Osteoblast (primary cell): ENCODE measurements around the gene CACTIN. TPM values are rescaled to one million over a fixed set of nuclear protein-coding genes. Genes with fewer than 3 reads are reported as not detected.
A peak's percentile ranks its signal among the peaks of the same experiment; 100 is the strongest.

Source experiments
- DNase-seq: peaks from one replicate; pipeline ENCODE4 v3.0.0; 2011; ENCODE audit warnings: low spot score, mixed read lengths; ENCODE audit not compliant: insufficient read length; ENCODE audit errors: missing footprints
- H2AFZ ChIP-seq: 2 replicates; pipeline ENCODE4 v1.6.0; 2011; ENCODE audit warnings: mild to moderate bottlenecking, low read length
- H3K27ac ChIP-seq: 2 replicates; pipeline ENCODE4 v1.5.1; 2011; ENCODE audit warnings: mild to moderate bottlenecking, low read depth, low read length, moderate library complexity
- H3K27me3 ChIP-seq: 2 replicates; pipeline ENCODE4 v1.6.0; 2012; ENCODE audit warnings: mild to moderate bottlenecking, control low read depth, inconsistent platforms, low read length, moderate library complexity; ENCODE audit not compliant: insufficient read depth
- H3K36me3 ChIP-seq: 2 replicates; pipeline ENCODE4 v1.5.1; 2011; ENCODE audit warnings: mild to moderate bottlenecking, low read length, control low read depth, moderate library complexity; ENCODE audit not compliant: insufficient read depth
- H3K4me1 ChIP-seq: 2 replicates; pipeline ENCODE4 v1.5.1; 2011; ENCODE audit warnings: mild to moderate bottlenecking, low read length, control low read depth, moderate library complexity; ENCODE audit not compliant: insufficient read depth
- H3K4me2 ChIP-seq: 2 replicates; pipeline ENCODE4 v1.6.0; 2011; ENCODE audit warnings: mild to moderate bottlenecking, low read length; ENCODE audit not compliant: insufficient read depth
- H3K4me3 ChIP-seq: fragments of 200-600 bp; sonication (generic); 3 replicates; pipeline ENCODE4 v1.5.1; 2012; ENCODE audit warnings: mild to moderate bottlenecking, low read length, inconsistent platforms; ENCODE audit not compliant: insufficient read depth
- H3K79me2 ChIP-seq: 2 replicates; pipeline ENCODE4 v1.6.0; 2012; ENCODE audit warnings: mild to moderate bottlenecking, low read length, control low read depth, inconsistent platforms; ENCODE audit not compliant: insufficient read depth
- H3K9me3 ChIP-seq: 2 replicates; pipeline ENCODE4 v1.5.1; 2011; ENCODE audit warnings: low read depth, low read length, control low read depth
- H4K20me1 ChIP-seq: 2 replicates; pipeline ENCODE4 v1.6.0; 2012; ENCODE audit warnings: mild to moderate bottlenecking, low read length, control low read depth; ENCODE audit not compliant: insufficient read depth
- CTCF ChIP-seq: IDR thresholded peaks from 2 replicates; pipeline ENCODE4 v1.5.1; 2011; ENCODE audit warnings: mild to moderate bottlenecking, low read depth, low read length, moderate library complexity; ENCODE audit errors: extremely low read depth
- total RNA-seq: library from RNA; depleted of rRNA; stranded (reverse); fragments of >200 nt; gene quantifications from 2 replicates; pipeline ENCODE4 v1.2.3, GENCODE V29; 2012

CACTIN gene
- total RNA-seq, 1 donor, result 19.9 TPM

- no peak overlapping the region for H3K4me2 ChIP-seq
- peaks cover 19% of the 10 kb centered on the region for H3K4me1 ChIP-seq
- H4K20me1 ChIP-seq, result no peaks in the 10 kb centered on the region
- H3K9me3 ChIP-seq, result no peaks in the 10 kb centered on the region
- H3K4me3 ChIP-seq, result no peak overlapping the region
- no peaks in the 10 kb centered on the region for H3K27me3 ChIP-seq
- H3K36me3 ChIP-seq, result peaks cover 11% of the 10 kb centered on the region
- H2AFZ ChIP-seq, result no peak overlapping the region
- no peak for TF ChIP-seq CTCF
- no peak overlapping the region for H3K27ac ChIP-seq
- peak; percentile 73 for DNase-seq
- H3K79me2 ChIP-seq, result peaks cover 2% of the 10 kb centered on the region
Measured at GRCh38 chr19:3578390-3578789, 48.2 kb downstream of the CACTIN start.

DNA sequence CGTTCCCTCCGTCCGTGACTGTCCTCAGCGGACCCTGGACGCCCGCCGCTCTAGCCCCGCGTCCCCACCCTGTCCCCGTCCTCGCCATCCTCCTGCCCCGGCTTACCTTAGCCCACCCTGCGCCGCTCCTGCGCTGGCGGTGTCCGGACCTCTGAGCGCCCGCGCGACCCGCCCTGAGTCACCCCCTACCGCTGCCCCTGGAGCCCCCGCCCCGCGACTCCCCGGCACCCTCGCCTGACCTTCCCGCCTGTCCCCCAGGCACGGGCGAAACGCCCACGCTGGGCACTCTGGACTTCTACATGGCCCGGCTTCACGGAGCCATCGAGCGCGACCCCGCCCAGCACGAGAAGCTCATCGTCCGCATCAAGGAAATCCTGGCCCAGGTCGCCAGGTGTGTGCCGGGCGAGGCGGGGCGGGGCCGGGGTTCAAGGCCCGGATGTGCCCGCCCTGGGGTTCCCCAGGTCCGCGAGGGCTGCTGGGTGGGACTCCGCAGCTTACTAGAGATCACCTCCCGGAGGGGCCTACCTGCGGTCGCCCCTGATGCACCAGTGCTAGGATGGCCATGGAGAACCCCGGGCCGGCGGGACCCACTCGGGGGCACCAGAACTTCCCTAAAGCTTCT, 48.8 kb downstream of the CACTIN start:
- no peak overlapping the region for H3K27ac ChIP-seq
- peaks cover 11% of the 10 kb centered on the region for H3K36me3 ChIP-seq
- H3K9me3 ChIP-seq, result no peaks in the 10 kb centered on the region
- H3K4me2 ChIP-seq, result no peak overlapping the region
- no peak for TF ChIP-seq CTCF
- DNase-seq, result peak; percentile 68
- H3K27me3 ChIP-seq, result no peaks in the 10 kb centered on the region
- peaks cover 19% of the 10 kb centered on the region for H3K4me1 ChIP-seq
- no peaks in the 10 kb centered on the region for H4K20me1 ChIP-seq
- H2AFZ ChIP-seq, result no peak overlapping the region
- H3K4me3 ChIP-seq, result no peak overlapping the region
- H3K79me2 ChIP-seq, result peaks cover 5% of the 10 kb centered on the region

DNA sequence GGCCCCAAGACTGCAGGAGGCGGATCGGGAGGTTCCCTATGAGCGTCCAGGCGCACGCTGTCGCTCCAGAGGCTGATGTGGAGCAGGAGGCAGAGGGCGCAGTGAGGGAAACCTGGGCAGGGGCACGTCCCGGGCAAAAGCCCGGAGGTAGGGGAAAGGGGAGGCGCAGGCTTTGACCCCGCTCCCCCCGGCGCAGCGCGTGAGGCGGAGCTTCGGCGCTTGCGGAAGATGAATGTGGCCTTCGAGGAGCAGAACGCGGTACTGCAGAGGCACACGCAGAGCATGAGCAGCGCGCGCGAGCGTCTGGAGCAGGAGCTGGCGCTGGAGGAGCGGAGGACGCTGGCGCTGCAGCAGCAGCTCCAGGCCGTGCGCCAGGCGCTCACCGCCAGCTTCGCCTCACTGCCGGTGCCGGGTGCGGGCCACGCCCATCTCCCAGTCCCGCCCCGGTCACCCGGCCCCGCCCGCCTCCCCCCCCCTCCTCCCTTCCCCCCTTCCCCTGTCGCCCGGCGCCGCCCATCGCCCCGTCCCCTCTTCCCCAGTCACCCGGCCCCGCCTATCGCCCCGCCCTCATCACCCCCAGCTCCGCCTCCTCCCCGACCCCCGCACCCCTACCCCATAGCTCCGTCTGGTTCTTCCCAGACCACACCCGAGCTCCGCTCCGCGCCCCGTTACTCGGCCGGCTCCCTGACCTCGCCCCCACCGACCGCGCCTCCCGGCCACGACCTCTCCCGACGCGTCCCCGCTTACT, 49.7 kb downstream of the CACTIN start:
- DNase-seq, result peak; percentile 62
- no peak overlapping the region for H3K4me3 ChIP-seq
- H3K27ac ChIP-seq, result no peak overlapping the region
- H3K27me3 ChIP-seq, result no peaks in the 10 kb centered on the region
- H3K4me2 ChIP-seq, result no peak overlapping the region
- no peaks in the 10 kb centered on the region for H4K20me1 ChIP-seq
- H2AFZ ChIP-seq, result no peak overlapping the region
- peaks cover 24% of the 10 kb centered on the region for H3K4me1 ChIP-seq
- H3K9me3 ChIP-seq, result no peaks in the 10 kb centered on the region
- TF ChIP-seq CTCF, result no peak
- peaks cover 11% of the 10 kb centered on the region for H3K36me3 ChIP-seq
- peaks cover 5% of the 10 kb centered on the region for H3K79me2 ChIP-seq

DNA sequence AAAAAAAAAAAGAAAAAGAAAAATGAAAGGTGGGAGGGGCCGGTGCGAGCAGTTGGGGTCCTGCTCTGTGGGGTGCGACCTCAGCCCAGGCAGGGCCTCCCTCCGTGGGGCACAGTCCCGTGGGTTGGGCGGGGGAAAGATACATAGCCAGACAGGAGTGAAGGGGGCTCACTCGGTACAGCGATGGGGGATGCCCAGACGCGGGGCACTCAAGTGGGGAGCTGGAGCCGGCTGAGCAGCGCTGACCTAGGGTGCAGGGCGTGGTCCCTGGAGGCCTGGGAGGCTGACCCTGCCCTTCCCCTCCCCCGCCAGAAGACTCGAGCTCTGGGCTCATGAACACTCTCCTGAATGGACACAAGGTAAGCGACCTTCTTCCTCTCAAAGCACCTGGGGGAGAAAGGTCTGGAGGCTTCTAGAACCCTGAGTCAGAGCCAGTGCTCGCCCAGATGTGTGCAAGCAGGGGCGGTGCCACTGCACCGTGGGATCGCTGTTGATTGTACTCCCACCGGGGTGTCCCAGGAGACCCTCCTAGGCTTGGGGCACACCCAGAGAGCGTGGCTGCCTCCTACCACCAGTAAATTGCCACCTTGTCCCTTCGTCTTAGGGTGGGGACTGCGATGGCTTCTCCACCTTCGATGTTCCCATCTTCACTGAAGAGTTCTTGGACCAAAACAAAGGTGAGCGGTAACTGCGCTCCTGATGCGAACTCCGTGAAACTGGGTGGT, 50.5 kb downstream of the CACTIN start:
- H3K4me1 ChIP-seq, result peaks cover 24% of the 10 kb centered on the region
- TF ChIP-seq CTCF, result no peak
- H2AFZ ChIP-seq, result no peak overlapping the region
- DNase-seq, result peak; percentile 69
- H3K27ac ChIP-seq, result no peak overlapping the region
- H3K27me3 ChIP-seq, result no peaks in the 10 kb centered on the region
- no peak overlapping the region for H3K4me3 ChIP-seq
- no peak overlapping the region for H3K4me2 ChIP-seq
- H4K20me1 ChIP-seq, result no peaks in the 10 kb centered on the region
- peaks cover 5% of the 10 kb centered on the region for H3K79me2 ChIP-seq
- H3K9me3 ChIP-seq, result no peaks in the 10 kb centered on the region
- H3K36me3 ChIP-seq, result peaks cover 11% of the 10 kb centered on the region
